ENCODE data around the gene GPR132. TPM values are rescaled to one million over a fixed set of nuclear protein-coding genes. Genes with fewer than 3 reads are reported as not detected.
"Not testable (repeated sequence)": the region's sequence is repeated elsewhere in the genome, so short reads cannot be mapped to it uniquely, and the experiment has no call there.

Gene GPR132
- total RNA-seq, 2 donors from 2014 or later: 0.68 to 1.4 TPM

DNA sequence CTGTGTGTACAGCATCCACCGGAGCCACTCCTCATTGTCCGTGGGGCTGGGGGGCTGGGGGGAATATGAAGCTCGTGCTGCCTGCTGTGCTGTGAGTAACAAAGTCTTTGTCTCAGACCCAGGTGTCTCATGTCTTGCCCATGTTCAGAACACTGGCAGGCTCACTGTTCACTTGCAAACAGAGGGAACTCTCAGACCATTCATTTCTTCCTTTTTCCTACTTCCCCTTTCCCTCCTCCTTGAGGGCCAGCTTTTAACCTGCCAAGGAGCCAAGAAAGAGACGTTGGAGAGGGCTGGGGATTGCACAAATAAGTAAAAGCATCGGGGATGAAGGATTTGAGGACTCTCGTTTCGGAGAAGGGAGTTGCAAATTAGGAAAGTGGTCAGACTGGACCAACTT lies 21.6 kb downstream of the GPR132 start:
- 46% methylated on average over 7 of the region's 7 CpGs for WGBS
- no peaks in the 10 kb centered on the region for H3K36me3 ChIP-seq
- DNase-seq (ENCODE audit: low spot score): no peak
- H3K4me3 ChIP-seq: no peak overlapping the region
- intact Hi-C loops (cut with DNase I): no loop called here
- no peaks in the 10 kb centered on the region for H3K4me1 ChIP-seq (replicated peaks)
- no peak overlapping the region for H3K27ac ChIP-seq
- H3K27me3 ChIP-seq (replicated peaks; ENCODE audit: insufficient read depth): no peaks in the 10 kb centered on the region
- no peaks in the 10 kb centered on the region for H3K9me3 ChIP-seq
- TF ChIP-seq POLR2A (IDR thresholded peaks at IDR 0.05): no peak
- TF ChIP-seq, protein P1, sequence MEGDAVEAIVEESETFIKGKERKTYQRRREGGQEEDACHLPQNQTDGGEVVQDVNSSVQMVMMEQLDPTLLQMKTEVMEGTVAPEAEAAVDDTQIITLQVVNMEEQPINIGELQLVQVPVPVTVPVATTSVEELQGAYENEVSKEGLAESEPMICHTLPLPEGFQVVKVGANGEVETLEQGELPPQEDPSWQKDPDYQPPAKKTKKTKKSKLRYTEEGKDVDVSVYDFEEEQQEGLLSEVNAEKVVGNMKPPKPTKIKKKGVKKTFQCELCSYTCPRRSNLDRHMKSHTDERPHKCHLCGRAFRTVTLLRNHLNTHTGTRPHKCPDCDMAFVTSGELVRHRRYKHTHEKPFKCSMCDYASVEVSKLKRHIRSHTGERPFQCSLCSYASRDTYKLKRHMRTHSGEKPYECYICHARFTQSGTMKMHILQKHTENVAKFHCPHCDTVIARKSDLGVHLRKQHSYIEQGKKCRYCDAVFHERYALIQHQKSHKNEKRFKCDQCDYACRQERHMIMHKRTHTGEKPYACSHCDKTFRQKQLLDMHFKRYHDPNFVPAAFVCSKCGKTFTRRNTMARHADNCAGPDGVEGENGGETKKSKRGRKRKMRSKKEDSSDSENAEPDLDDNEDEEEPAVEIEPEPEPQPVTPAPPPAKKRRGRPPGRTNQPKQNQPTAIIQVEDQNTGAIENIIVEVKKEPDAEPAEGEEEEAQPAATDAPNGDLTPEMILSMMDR (IDR thresholded peaks at IDR 0.05): no peak

DNA sequence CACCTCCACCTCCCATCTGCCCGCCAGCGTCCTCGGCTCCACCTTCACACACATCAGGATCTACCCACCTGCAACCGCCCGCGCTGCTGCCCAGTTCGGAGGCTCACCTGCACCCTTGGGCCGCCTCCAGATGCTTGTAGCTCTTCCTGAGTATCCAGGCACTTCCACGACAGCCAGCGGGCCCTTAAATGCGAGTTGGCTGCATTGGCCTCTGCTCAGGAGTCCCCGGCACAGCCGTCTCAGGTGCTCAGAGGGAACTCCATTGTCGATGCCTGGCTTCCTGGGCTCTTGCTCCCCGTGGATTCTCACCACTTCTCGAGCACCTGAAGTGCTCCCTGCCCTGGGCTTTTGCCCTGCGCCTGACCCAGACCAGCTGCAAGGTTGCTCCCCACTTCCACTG lies 22.4 kb downstream of the GPR132 start:
- no peak overlapping the region for H3K4me3 ChIP-seq
- no peak for TF ChIP-seq POLR2AphosphoS5 (IDR thresholded peaks at IDR 0.05)
- intact Hi-C loops (cut with DNase I): no loop called here
- H3K27me3 ChIP-seq (replicated peaks; ENCODE audit: insufficient read depth): no peaks in the 10 kb centered on the region
- no peaks in the 10 kb centered on the region for H3K36me3 ChIP-seq
- no peak overlapping the region for H3K27ac ChIP-seq
- no peaks in the 10 kb centered on the region for H3K9me3 ChIP-seq
- no peak for DNase-seq (ENCODE audit: low spot score)
- H3K4me1 ChIP-seq (replicated peaks): no peaks in the 10 kb centered on the region
- 85% methylated on average over 17 of the region's 17 CpGs for WGBS

DNA sequence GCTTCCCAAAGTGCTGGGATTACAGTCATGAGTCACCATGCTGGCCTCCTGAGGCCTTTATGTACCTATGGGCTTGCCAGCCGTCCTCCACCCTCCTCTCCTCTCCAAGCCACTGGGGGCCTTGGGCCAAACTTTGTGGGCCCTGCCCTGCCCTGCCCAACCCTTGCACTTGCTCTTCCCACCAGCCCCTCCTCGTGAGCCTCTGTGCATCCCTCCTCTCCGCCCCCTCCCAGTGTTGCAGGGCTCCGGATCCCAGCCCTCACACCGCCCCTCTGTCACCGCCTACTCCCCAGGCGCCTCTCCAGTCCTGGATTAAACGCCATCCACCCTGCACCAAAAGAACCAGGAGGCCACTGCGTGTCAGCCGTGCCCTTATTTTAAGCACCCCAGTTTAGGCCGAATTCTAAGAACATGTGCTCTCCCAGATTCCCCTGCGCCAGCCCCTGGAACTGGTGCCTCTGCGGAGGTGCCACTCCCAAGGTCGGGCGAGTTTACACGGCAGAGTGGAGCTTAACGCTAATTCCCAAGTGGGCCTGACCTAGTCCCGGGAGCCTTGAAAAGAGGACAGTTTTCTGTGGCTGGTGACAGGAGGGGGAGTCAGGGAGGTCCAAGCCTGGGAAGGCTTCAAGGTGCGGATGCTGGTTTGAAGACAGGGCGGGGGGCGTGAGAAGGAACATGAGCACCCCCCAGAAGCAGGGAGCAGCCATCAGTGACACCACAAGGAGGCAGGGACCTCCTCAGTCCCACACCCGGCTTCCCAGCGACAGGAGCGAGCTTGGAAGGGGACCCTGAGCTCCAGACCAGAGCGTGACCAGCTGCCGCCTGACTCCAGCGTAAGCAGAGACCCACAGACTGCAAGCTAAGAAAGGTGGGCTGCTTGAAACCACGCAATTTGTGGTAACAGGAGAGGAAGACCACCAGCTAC lies 23.1 kb downstream of the GPR132 start:
- Histone ChIP-seq H3K36me3 (no peaks in the 10 kb centered on the region), H3K4me3 (no peak overlapping the region), H3K9me3 (no peaks in the 10 kb centered on the region), H3K4me1 (replicated peaks) (no peaks in the 10 kb centered on the region), H3K27me3 (replicated peaks; ENCODE audit: insufficient read depth) (no peaks in the 10 kb centered on the region), H3K27ac (no peak overlapping the region)
- TF ChIP-seq, protein P1 (IDR thresholded peaks at IDR 0.05): no peak
- TF ChIP-seq POLR2AphosphoS5 (IDR thresholded peaks at IDR 0.05) (no peak), POLR2A (IDR thresholded peaks at IDR 0.05) (no peak)
- intact Hi-C loops (cut with DNase I): no loop called here
- WGBS: 82% methylated on average over 28 of the region's 28 CpGs
- DNase-seq (ENCODE audit: low spot score): no peak

DNA sequence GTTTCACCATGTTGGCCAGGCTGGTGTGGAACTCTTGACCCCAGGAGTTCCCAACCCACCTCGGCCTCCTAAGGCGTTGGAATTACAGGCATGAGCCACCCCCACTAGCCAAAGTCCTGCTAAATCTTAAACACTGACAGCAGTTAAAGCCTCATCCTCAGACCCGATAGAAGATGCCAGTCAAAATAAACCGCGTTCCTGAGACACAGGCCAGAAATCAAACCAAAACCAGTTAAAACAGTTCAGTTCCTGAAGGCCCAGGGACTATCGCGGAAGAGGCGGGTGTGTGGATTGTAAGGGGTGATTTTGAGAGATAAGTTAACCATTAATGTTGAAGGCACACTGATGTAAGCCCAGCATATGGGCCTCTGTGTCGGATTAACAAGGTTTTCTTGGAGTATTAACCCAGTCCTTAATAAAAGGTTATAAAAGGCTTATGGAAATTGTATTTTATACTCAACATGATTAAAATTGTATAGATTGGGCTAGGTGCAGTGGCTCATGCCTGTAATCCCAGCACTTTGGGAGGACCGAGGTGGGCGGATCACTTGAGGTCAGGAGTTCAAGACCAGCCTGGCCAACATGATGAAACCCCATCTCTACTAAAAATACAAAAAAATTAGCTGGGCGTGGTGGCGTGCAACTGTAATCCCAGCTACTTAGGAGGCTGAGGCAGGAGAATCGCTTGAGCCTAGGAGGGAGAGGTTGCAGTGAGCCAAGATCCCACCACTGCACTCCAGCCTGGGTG lies 25.6 kb downstream of the GPR132 start:
- Histone ChIP-seq H3K27me3 (replicated peaks; ENCODE audit: insufficient read depth) (no peaks in the 10 kb centered on the region), H3K27ac (no peak overlapping the region), H3K4me1 (replicated peaks) (no peaks in the 10 kb centered on the region), H3K4me3 (no peak overlapping the region), H3K36me3 (no peaks in the 10 kb centered on the region), H3K9me3 (no peaks in the 10 kb centered on the region)
- intact Hi-C loops (cut with DNase I): no loop called here
- 72% methylated on average over 14 of the region's 14 CpGs for WGBS
- TF ChIP-seq, protein P1 (IDR thresholded peaks at IDR 0.05): no peak
- TF ChIP-seq POLR2A (IDR thresholded peaks at IDR 0.05): no peak
- TF ChIP-seq POLR2AphosphoS5 (IDR thresholded peaks at IDR 0.05): no peak
- DNase-seq (ENCODE audit: low spot score): no peak

GRCh38 chr14:105035616-105036015 lies 29.6 kb downstream of the GPR132 start:
- intact Hi-C loops (cut with DNase I); H3K4me1 ChIP-seq (replicated peaks); H3K9me3 ChIP-seq; H3K36me3 ChIP-seq; H3K27ac ChIP-seq; H3K4me3 ChIP-seq; H3K27me3 ChIP-seq (replicated peaks; ENCODE audit: insufficient read depth); DNase-seq (ENCODE audit: low spot score): not testable (repeated sequence)
- 68% methylated on average over 2 of the region's 2 CpGs for WGBS

Data from prostate gland (tissue), 2 donors.